HCT116 (cell line): Measurements from ENCODE around the gene WNK1. TPM values are rescaled to one million over a fixed set of nuclear protein-coding genes. Genes with fewer than 3 reads are reported as not detected.

ENCODE experiments used
- ATAC-seq: fragments of 200-7000 bp; cut with Tn5 transposase; 2 replicates; pipeline ENCODE4 v1.9.1; 2020; ENCODE audit warnings: mild to moderate bottlenecking, moderate library complexity
- BruUV-seq: library from RNA; stranded (reverse); fragments of 400-500 nt; replicated peaks from 2 replicates; lab custom pipeline; 2021; lab: Mats Ljungman, UMichigan
- CTCF ChIA-PET: fragments of 300-600 bp; sonication (Branson Sonifier 250); formaldehyde crosslinking; loops from one replicate; lab custom pipeline; 2021; ENCODE audit warnings: antibody characterized with exemption; lab: Charles Lee
- POLR2A ChIA-PET: fragments of 300-600, 350-600 bp; sonication (Branson Sonifier 250); formaldehyde crosslinking; loops from one replicate; lab custom pipeline; 2021; ENCODE audit warnings: antibody characterized with exemption; lab: Charles Lee
- RAD21 ChIA-PET, 2 experiments: fragments of 300-600 bp; sonication (Branson Sonifier 250); formaldehyde crosslinking; loops; one replicate each; lab custom pipeline; 2023; ENCODE audit warnings: low total read pairs in 2 of 2; ENCODE audit not compliant: uncharacterized antibody in 2 of 2, unreplicated experiment in 2 of 2, low non-redundant PET in 1 of 2; lab: Charles Lee
- DNase-seq: peaks from one replicate; pipeline ENCODE4 v3.0.0-alpha.2; 2010; ENCODE audit warnings: low read depth, low spot score
- H2AFZ ChIP-seq: fragments of 200-600 bp; shearing (Covaris generic), sonication (generic); 2 replicates; pipeline ENCODE4 v1.6.1; 2017; ENCODE audit warnings: low read depth, mixed run types, mixed read lengths, antibody characterized with exemption, low read length; ENCODE audit not compliant: poor library complexity, severe bottlenecking
- H3K27ac ChIP-seq: 2 replicates; pipeline ENCODE4 v1.5.1; 2012; ENCODE audit warnings: low read depth, low read length
- H3K27me3 ChIP-seq: fragments of 200-600 bp; sonication (generic); 2 replicates; pipeline ENCODE4 v1.6.1; 2016; ENCODE audit warnings: mixed run types, low read length, mixed read lengths; ENCODE audit not compliant: insufficient read depth
- H3K36me3 ChIP-seq, 2 experiments: fragments of 200-500 bp in 1 of 2; fragments of 200-600 bp in 1 of 2; sonication (Bioruptor generic) in 1 of 2; sonication (generic) in 1 of 2; 2 replicates each; pipeline versions ENCODE4 v1.5.1 to v1.6.1; 2014 to 2016; ENCODE audit warnings: low read length in 2 of 2, inconsistent platforms in 1 of 2, mixed read lengths in 1 of 2, mixed run types in 1 of 2; ENCODE audit not compliant: insufficient read depth in 2 of 2, control insufficient read depth in 1 of 2
- H3K4me1 ChIP-seq, 2 experiments: fragments of 200-600 bp in 1 of 2; sonication (generic) in 1 of 2; 2 replicates each; pipeline versions ENCODE4 v1.5.1 to v1.6.1; 2012 to 2017; ENCODE audit warnings: low read length in 2 of 2, inconsistent platforms in 1 of 2, mild to moderate bottlenecking in 1 of 2, mixed read lengths in 1 of 2, mixed run types in 1 of 2, moderate library complexity in 1 of 2; ENCODE audit not compliant: insufficient read depth in 2 of 2, control insufficient read depth in 1 of 2
- H3K4me2 ChIP-seq: fragments of 200-600 bp; sonication (generic); 2 replicates; pipeline ENCODE4 v1.6.1; 2017; ENCODE audit warnings: mixed run types, low read length, mixed read lengths
- H3K4me3 ChIP-seq, 2 experiments: fragments of 200-600 bp in 1 of 2; sonication (generic) in 1 of 2; replicated peaks in 1 of 2; 2 replicates each; pipeline ENCODE4 v1.5.1; 2011 to 2016; ENCODE audit warnings: low read length in 2 of 2, control low read depth in 1 of 2, low read depth in 1 of 2, mild to moderate bottlenecking in 1 of 2, mixed read lengths in 1 of 2, mixed run types in 1 of 2
- H3K79me2 ChIP-seq: fragments of 200-600 bp; sonication (generic); 2 replicates; pipeline ENCODE4 v1.6.1; 2017; ENCODE audit warnings: mild to moderate bottlenecking, mixed run types, low read length, moderate library complexity, mixed read lengths; ENCODE audit not compliant: insufficient read depth
- H3K9ac ChIP-seq: fragments of 200-600 bp; sonication (generic); 2 replicates; pipeline ENCODE4 v1.6.1; 2016; ENCODE audit warnings: low read length, mixed read lengths
- H3K9me2 ChIP-seq: fragments of 200-600 bp; sonication (generic), shearing (Covaris generic); 2 replicates; pipeline ENCODE4 v1.6.1; 2017; ENCODE audit warnings: mixed run types, mild to moderate bottlenecking, moderate library complexity; ENCODE audit not compliant: insufficient read depth
- H3K9me3 ChIP-seq, 2 experiments: fragments of 200-500 bp in 1 of 2; fragments of 200-600 bp in 1 of 2; sonication (Bioruptor generic) in 1 of 2; sonication (generic) in 1 of 2; 2 replicates each; pipeline ENCODE4 v1.6.1; 2014 to 2017; ENCODE audit warnings: low read length in 2 of 2, mixed read lengths in 2 of 2, inconsistent platforms in 1 of 2, low read depth in 1 of 2, mild to moderate bottlenecking in 1 of 2, mixed run types in 1 of 2, moderate library complexity in 1 of 2; ENCODE audit not compliant: control insufficient read depth in 1 of 2, insufficient read depth in 1 of 2
- H4K20me1 ChIP-seq: fragments of 200-600 bp; sonication (generic), shearing (Covaris generic); 2 replicates; pipeline ENCODE4 v1.6.1; 2017; ENCODE audit warnings: mixed run types, mild to moderate bottlenecking, moderate library complexity; ENCODE audit not compliant: insufficient read depth
- ATF3 ChIP-seq: IDR thresholded peaks from 2 replicates; pipeline ENCODE4 v1.6.1; 2012
- CEBPB ChIP-seq: IDR thresholded peaks from 2 replicates; pipeline ENCODE4 v1.6.1; 2012; ENCODE audit warnings: low read depth
- ELF1 ChIP-seq: IDR thresholded peaks from 2 replicates; pipeline ENCODE4 v1.6.1; 2012; ENCODE audit warnings: low read depth, borderline replicate concordance
- intact Hi-C: fragments of 100-400 bp; cut with micrococcal nuclease; formaldehyde crosslinking; loops from 2 replicates; pipeline ENCODE4 v1.10.0; 2022
- total RNA-seq: library from RNA; stranded (reverse); gene quantifications from one replicate; pipeline ENCODE4 v1.2.1, GENCODE V29; 2021; ENCODE audit not compliant: unreplicated experiment

The WNK1 gene
- total RNA-seq, 1 experiment from 2014 or later: 81.0 TPM

DNA sequence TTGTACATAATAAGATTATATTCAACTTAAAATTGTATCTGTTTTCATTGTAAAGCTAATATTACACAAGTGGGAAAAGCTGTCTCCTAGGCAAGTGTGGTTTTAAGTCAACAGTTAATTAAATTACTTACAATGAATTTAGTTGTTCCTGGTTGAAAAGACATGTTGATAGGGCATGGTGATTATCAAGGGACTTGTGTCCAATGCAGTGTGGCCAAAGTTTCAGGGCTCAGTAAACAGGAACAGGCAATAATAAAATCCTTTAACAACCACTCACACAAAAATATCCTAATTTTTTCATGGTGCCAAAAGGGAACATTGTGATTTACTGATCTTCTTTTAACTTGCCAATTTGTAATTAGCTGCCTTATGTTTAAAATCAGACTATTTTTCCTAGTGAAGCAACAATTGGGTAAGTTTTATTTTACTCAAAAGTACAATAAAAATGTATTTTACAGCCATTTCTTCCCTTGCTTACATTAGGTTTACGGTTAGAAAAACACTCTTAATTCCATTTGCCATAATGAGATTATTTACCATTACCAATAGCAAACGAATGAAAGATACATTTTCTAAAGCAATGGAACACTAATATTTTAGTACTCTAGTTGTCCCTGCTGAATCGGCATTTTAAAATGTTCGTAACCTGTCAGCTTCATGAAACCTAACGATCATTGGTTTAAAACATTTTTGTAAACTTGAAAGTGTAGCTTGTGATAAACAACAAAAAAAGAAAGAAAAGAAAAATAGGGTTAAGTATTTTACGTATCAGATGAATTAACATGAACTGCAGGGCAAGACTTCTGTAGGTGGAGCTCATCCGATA, 1.8 kb upstream of the WNK1 start:
- TF ChIP-seq CEBPB (no peak), ATF3 (no peak), ELF1 (no peak)
- TF ChIP-seq, all 23 proteins: peak for 0
- H2AFZ ChIP-seq: peak overlapping the region; percentile 49
- no peaks in the 10 kb centered on the region for H3K36me3 ChIP-seq
- H3K79me2 ChIP-seq: peaks cover 27% of the 10 kb centered on the region
- H3K4me1 ChIP-seq: peaks cover 15 to 35% of the 10 kb centered on the region in 2 experiments; a peak in 3 of 4 replicates
- no peak for DNase-seq
- ChIA-PET RAD21 (interaction anchor here (0.8 to 0.9 kb wide), 2 partner anchors 179 to 180 kb away, joined by 3 read pairs; no protein-coding TSS in a partner anchor), POLR2A (interaction anchor here (0.7 to 2.3 kb wide), 4 partner anchors 108 to 180 kb away, joined by 3 to 23 read pairs (median 4); no protein-coding TSS in a partner anchor), CTCF (interaction anchor here (0.6 to 3.2 kb wide), 16 partner anchors 9 to 349 kb away, joined by 3 to 41 read pairs (median 4); partner anchors contain the start of gene CCDC77)
- no peaks in the 10 kb centered on the region for H3K9me2 ChIP-seq
- peak overlapping the region; percentile 62 for H3K27ac ChIP-seq
- BruUV-seq: TSS peak; percentile 79
- peak overlapping the region; percentile 53 for H3K9ac ChIP-seq
- H3K4me3 ChIP-seq: peak overlapping the region; percentile 46 to 75
- H3K9me3 ChIP-seq: no peaks in the 10 kb centered on the region
- peaks cover 14% of the 10 kb centered on the region; the same call in 1 of the 2 replicates for H4K20me1 ChIP-seq
- intact Hi-C loops: loop anchor here (1.0 to 5.0 kb wide), 2 partner anchors 108 to 174 kb away; no protein-coding TSS in a partner anchor
- ATAC-seq: no peak
- no peaks in the 10 kb centered on the region for H3K27me3 ChIP-seq
- H3K4me2 ChIP-seq: peak overlapping the region; percentile 91
